GM03348 (cell line): Measurements from ENCODE around the gene COL26A1.
"Not testable (repeated sequence)": the region's sequence is repeated elsewhere in the genome, so short reads cannot be mapped to it uniquely, and the experiment has no call there.

Source experiments
- DNase-seq: peaks from one replicate; pipeline ENCODE4 v3.0.0; 2012; ENCODE audit warnings: low spot score

COL26A1 gene

DNA sequence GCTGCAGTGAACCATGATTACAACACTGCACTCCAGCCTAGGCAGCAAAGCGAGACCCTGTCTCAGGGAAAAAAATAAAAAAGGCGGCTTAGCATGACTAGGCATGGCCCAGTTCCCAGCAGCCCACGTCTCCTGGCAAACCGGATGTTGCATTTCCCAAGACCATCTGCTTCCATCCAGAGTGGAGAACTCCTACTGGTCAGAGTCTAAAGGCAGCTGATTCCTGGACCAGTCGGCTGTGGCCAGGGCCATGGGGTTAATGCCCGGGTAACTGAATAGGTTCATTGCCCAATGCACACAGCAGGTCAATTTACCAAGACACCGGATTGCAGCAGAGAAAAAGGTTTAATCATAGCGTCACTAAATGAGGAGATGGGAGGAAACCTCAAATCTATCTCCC, 133.3 kb downstream of the COL26A1 start:
- no peak for DNase-seq

DNA sequence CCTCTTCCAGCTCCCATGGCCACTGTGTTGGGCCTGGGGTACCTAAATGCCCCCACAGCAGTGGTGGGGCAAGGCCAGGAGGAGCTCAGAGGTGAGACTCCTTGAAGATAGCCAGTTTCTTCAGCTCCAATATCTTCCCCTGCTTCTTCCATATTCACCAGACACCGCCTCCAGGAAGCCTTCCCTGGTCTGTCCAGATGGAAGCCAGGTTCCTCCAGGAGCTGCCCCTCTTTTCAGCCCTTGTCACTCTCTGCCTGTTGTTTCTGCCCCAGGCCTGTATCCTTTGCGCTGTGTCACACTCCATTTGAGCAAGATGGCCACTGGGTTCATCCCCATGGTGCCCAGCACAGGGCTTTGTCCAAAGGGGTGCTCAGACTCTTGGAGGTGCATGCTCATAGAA, 138.7 kb downstream of the COL26A1 start:
- DNase-seq: no peak

DNA sequence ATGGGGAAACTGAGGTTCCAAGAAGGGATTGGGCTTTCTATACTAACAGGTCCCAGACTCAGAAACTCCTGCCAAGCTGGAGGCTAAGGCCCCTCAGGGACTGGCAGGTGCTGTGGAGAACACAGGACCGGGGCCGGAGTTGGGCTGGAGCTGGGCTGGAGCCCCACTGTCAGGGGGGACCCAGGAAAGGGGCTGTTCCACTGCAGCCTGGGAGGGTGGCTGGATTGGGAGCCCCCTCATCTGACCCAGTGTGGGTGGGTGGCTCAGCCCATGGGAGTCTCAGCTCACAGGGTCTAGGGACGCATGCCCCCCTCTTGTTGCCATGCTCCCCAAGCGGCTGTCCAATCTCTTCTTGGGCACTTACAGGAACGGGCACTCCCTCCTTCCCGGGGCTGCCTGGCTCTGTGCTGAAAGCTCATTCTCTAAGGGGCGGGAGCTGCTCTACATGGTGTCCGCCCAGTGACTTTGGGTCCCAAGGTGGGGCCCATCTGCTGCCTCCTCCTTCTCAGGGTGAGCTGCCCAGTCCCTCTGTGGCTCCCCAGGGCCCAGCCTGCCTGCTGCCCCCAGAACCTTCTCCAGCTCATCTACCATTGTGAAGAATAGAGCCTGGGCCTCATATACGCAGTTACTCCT, 139.9 kb downstream of the COL26A1 start:
- no peak for DNase-seq

DNA sequence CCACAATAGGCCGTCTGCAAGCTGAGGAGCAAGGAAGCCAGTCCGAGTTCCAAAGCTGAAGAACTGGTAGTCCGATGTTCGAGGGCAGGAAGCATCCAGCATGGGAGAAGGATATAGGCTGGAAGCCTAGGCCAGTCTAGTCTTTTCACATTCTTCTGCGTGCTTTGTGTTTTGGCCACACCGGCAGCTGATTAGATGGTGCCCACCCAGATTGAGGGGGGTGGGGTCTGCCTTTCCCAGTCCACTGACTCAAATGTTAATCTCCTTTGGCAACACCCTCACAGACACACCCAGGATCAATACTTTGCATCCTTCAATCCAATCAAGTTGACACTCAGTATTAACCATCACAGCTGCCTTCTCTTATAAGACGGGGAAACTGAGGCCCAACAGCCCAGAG, 142.8 kb downstream of the COL26A1 start:
- not testable (repeated sequence) for DNase-seq

DNA sequence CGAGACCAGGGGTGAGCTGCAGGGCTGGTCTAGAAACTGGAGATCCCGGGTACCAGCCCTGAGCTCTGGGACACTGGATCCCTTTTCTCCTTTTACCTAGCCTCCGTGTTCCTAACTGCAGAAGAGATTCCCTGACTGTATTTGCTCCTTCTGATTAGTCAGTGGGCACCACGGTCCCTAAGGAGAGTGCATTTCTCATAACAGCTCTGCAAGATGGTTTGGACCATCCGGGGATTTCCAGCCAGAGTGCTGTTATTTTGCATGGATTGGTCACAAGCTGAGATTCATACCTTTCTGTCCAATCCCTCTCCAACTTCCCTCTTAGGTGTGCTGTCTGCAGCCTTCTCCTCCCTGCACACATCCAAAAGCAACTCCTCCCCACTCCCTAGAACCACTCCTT, 143.9 kb downstream of the COL26A1 start:
- no peak for DNase-seq

DNA sequence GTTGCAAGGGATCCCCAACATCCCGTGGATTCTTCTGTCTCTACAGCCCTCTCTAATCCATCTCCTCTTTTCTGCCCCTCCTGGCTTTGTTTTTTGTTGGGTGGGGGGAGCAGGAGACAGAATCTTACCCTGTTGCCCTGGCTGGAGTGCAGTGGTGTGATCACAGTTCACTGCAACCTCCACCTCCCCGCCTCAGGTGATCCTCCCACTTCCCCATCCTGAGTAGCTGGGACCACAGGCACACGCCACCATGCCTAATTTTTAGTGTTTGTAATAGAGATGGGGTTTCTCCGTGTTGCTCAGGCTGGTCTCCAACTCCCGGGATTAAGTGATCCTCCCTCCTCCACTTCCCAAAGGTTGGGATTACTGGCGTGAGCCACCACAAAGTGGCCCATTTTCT, 144.7 kb downstream of the COL26A1 start:
- DNase-seq: no peak

DNA sequence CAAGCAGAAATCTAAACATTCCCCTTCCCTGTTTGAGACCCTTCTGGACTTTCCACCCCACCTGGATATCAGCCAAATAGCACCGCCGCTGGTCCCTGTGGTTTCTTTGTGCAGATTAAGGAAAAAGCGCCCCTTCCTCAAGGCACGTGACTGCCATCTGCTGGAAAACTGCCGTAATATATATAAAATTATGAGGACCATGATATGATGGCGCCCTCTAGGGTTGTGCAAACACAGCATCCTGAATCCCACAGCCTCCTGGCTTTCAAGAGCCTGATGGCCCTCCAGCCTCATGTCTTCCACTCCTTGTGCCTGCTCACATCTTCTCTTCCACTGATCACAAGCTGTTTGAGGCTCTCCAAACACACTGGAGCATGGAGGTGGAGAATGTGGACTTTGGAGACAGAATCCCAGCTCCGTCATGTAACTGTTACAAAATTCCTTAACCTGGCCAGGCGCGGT, 145.1 kb downstream of the COL26A1 start:
- peak; percentile 45 for DNase-seq

DNA sequence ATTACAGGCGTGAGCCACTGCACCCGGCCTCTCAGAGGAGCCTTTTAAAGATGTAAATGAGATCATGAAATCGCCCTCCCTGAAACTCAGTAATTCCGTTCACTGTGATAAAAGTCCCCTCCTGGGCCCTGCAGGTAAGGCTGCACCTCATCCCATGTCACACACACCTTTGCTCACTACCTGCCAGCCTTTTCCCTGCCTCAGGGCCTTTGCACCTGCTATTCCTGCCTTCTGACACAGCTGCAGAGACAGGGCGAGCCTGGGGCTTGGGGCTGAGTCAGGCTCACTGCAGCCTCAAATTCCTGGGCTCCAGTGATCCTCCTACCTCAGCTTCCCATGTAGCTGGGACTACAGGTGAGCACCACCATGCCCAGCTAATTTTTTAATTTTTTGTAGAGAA, 147.6 kb downstream of the COL26A1 start:
- no peak for DNase-seq

DNA sequence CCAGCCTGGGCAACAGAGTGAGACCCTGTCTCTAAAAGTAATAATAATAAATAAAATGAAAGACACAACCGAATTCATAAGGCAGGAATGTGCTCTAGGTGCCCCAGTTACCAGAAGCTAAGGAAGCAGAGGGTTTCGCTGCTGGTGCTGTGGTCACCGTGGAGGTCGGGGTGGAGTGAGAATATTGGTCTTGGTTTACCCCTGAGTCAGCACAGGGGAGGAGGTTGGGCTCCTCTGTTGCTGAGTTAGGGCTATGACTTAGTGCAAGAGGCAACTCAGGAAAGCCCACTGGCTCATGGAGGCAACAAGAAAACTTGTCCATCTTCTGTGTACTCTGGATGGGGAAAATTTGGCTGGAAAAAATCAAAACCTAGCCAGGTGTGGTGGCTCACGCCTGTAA, 149.3 kb downstream of the COL26A1 start:
- DNase-seq: no peak

DNA sequence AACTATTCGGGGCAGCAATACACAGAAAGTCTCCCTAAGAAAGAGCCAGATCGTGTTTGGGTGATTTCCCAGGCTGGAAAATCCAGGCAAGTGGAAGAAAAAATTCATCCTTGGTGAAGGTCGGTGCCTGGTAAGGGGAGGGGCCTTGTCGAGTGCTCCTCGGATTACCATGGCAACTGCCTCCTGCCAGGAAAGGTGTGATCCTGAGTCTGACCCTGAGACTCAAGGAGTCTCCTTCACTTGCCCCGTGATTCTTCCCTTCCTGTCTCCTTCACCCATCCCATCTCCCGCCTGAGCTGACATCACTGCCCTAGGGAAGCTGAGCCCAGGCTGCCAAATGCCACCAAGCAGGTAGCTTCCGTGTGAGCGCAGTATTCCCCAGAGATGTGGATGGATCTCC, 154.2 kb downstream of the COL26A1 start:
- no peak for DNase-seq

DNA sequence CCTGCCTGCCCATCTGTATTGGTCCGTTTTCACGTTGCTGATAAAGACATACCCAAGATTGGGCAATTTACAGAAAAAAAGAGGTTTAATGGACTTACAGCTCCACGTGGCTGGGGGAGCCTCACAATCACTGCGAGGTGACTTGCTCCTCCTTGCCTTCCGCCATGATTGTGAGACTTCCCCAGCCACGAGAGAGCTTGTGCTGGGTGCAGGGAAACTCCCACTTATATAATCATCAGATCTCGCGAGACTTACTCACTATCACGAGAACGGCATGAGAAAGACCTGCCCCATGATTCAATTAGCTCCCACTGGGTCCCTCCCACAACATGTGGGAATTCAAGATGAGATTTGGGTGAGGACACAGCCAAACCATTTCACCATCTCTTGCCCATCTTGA, 154.6 kb downstream of the COL26A1 start:
- DNase-seq: no peak

DNA sequence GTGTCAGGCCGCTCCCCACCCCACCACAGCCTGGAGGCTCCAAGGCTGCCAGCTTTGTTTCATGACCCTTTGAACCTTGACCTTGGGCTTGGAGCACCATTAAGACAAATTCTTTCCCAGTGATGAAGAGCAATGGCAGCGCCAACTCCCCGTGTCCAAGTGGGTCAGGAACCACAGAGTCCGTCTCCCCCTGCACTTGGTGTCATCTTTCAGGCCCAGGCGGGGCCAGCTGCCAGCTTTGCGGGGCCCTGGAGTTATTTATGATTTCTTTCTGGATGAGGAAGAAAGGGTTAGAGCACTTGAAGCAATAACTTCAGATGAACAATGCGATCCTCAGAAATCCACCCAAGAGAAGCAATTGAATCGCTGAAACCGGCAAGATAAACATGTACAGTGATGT, 155.7 kb downstream of the COL26A1 start:
- DNase-seq: no peak

DNA sequence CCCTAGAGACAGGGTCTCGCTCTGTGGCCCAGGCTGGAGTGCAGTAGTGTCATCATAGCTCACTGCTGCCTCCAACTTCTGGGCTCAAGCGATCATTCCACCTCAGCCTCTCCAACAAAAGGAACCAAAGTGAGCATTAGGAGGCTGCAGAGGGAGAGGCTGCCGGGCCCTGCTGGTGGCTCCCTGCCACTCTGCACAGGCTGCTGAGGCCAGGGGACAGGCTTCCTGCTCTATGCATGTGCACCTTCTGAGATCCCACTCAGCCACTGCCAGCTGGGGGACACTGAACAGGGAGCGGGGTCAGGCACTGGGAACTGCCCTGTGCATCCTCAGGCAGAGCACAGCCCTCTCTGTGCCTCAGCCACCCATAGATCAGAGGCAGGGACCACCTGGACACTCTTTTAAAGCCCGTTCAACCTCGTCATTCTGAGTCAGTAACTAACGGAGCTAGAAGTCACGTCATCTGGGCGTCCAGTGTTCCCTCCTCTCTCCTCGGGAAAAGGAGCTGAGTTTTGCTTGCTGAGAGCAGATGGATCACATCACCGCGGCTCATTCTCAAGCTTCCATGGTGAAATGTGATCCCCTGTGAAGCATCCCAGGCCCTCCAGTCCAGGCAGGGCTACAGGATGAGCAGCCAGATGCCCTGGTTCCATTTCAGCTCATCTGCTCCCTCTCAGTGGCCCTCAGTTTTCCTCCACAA, 156.8 kb downstream of the COL26A1 start:
- DNase-seq: peak; percentile 48

DNA sequence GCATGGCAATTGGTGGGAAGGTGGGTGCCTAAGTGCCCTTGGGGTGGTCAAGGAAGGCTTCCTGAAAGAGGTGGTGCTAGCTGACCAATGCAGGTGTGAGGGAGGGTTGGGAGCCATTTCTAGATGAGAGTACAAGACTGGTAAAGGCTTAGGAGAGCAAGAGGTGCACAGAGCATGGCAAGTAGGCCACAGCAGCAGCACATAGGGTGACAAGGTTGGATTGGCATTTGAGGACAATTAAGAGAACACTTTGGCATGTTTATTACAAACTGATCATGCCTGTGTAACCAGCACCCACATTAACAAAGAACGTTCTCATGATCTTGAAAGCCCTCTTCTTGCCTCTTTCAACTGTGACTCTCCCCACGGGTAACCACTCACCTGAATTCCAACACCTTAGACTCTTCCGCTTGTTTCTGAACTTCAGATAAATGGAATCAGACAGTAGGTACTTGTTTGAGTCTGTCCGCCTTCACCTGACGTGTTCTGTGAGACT, 158.8 kb downstream of the COL26A1 start:
- DNase-seq: no peak

DNA sequence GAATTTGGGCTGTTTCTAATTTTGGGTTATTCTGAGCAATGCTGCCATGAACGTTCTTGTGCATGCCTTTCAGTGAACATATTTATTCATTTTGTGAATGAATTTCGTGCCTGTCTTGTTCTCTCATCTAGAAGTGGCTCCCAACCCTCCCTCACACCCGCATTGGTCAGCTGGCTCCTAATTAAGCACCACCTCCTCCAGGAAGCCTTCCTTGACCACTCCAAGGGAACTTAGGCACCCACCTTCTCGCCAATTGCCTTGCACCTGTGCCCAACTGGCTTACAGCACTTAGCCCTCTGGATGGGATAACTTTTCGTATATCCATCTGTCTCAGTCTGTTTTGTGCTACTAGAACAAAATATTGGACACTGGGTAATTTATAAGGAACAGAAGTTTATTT, 159.3 kb downstream of the COL26A1 start:
- DNase-seq: no peak

DNA sequence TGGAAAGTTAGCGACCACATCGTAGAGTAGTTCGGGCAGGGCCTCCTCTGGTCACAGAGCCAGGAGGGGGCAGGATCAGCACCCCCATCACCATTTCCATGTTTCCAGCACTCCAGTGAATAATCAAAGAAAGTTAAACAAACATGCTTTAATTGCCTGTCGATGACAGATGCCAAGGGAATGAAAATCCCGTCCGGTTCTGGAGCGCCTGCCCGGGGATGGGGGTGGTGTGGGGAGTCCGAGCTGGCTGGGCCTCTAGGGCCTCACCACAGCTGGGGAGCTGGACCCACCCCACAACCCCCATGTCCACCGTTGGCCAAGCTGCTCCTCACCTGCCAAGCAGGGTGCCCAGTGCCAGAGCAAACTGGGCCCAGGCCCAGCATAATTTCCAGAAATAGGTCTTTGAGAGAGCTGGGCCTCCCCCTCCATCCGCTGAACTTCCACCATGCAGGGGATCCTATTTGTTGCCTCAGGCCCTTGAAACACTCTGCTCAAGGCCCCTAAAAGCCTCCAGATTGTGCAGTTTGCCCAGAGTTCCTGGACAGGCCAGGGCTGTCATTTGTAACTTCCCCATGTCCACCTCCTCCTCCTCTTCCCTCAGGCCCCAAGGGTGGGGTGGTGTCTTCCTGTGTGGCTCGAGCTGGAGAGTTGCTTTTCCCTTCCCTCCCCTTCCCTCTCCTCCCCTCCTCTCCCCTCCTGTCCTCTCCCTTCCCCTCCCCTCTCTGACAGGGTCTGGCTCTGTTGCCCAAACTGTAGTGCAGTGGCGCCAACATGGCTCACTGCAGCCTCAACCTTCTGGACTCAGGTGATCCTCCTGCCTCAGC, 165.4 kb downstream of the COL26A1 start:
- no peak for DNase-seq

DNA sequence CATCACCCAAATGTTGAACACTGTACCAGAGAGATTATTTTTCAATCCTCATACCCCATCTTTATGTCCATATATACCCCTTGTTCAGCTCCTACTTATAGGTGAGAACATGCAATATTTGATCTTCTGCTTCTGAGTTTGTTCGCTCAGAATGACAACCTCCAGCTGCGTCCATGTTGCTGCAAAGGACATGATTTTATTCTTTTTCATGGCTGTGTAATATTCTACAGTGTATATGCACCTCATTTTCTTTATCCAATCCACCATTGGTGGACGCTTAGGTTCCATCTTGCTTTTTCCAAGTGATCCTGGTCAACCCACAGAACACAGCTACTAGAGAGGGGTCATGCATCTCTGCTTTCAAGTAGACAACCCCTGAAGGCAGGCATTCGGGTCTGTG, 166.9 kb downstream of the COL26A1 start:
- no peak for DNase-seq

DNA sequence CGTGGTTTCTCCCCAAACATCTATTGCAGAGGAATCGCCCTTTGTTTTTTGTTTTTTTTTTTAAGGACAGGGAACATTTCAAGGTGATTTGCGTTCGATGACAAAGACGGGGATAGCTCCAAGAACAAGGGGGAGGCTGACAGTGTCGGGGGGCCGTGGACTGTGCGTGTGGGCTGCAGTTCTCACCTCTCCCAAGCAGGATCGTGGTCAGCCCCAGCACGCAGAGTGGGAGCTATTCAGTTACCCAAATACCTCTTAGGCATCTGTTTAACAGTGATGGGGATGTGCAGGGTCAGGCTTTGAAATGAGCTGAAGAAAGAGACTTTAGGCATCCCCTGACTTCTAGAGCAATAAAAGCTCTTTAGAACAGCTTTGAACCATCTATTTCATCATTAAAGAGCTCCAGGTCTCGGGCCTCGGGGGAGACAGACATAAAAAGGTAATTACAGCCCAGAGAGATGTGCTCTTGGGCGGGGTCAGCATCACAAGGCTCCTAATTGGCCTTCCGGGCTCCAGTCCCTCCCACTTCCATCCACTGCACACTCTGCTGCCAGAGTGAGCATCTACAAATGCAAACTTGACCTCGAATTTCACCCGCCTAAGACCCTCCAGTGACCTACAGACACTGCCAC, 169.2 kb downstream of the COL26A1 start:
- DNase-seq: no peak

DNA sequence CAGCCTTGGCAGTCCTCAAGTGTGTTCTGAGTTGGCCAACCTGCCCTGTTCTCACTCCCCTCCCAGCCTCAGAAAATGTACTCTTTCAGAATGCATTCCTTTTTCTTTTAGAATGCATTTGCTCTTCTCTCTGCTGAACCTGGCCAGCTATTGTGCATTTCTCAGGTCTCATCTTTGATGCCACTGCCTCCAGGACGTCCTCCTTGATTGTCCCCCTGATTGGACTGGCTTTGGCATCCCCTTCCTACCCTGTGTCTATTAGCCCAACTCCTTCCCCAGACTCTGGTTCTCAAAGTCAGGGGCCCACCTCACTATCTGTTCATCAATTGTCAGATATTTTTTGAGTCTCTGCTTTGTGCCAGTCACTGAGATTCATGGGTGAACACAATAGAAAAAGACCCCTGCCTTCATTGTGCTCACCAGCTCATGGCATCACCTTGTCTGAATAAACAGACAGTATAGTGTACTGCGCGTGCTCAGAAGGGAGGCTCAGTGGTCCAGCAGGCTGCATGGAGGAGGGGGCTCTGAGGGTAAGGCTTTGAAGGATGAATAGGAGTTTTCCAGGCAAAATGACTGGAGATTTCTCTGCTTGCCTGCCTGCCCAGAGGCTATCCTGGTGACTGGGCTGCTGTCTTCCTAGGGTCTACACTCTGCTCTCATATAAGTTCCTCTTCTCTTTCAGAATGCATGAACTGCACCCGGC, 169.9 kb downstream of the COL26A1 start:
- DNase-seq: no peak

DNA sequence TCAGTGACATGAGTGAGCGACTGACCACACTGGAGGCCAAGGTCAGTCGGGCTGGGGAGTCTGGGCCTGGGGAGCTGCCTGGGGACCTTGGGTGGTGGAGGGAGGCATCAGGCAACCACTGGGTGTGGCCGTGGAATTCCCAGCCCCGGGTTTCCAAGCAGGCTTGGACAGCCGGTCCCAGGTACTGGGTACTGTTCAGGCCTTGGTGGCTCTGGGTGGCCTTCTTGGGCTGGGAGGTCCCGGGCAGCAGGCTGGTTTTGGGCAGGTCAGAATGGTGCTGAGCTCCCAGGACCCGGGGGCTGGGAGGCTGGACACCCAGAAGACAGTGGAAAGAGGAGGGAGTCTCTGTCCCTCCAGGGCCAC, 170.4 kb downstream of the COL26A1 start:
- no peak for DNase-seq

DNA sequence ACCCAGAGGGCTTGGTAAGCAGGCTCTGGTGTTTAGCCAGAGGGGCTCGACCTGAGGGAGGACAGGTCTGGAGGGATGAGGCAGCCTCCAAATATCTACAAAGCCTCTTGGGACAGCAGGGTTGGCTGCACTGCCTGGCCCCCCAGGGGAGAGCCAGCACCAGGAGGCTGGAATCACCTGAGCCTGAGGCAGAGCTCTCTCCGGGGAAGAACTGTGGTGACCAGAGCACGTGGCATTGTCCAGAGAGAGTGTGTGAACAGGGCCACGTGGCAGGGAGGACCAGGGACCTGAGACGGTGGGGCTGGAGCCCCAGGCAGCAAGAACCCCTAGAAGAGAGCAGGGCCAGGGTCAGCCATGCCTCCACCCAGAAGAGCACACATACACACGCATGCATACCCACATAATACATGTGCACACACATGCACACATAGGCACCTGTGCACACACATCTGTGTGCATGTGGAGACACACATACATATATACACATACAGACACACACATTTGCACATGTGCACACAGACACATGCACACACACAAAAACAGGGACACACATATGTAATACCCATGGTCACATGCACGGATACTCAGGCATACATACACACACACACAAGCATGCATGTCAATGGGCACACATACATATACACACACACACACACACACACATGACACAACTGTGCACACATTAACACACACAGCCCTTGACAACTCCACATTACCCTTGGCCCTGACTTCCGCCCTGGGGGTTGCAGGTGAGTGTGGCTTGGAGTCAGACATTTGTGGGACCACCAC, 171.5 kb downstream of the COL26A1 start:
- DNase-seq: no peak
